Parathyroid adenoma (tissue), 2 donors: ENCODE results near the gene FRRS1L.

Experiments used
- H2AFZ ChIP-seq: fragments of 300-600 bp; sonication (generic); one replicate; pipeline ENCODE4 v1.7.0; 2017; ENCODE audit warnings: antibody characterized with exemption, mild to moderate bottlenecking
- H3K27ac ChIP-seq: fragments of 300-600 bp; sonication (generic); one replicate; pipeline ENCODE4 v1.7.0; 2017
- H3K27me3 ChIP-seq: fragments of 300-600 bp; sonication (generic); one replicate; pipeline ENCODE4 v1.7.0; 2017; ENCODE audit warnings: low read length; ENCODE audit not compliant: control insufficient read depth, insufficient read depth
- H3K36me3 ChIP-seq: fragments of 300-600 bp; sonication (generic); one replicate; pipeline ENCODE4 v1.7.0; 2017; ENCODE audit warnings: low read length; ENCODE audit not compliant: control insufficient read depth, insufficient read depth
- H3K4me1 ChIP-seq: fragments of 300-600 bp; sonication (generic); one replicate; pipeline ENCODE4 v1.7.0; 2017; ENCODE audit warnings: control low read depth
- H3K4me2 ChIP-seq: fragments of 300-600 bp; sonication (generic); one replicate; pipeline ENCODE4 v1.7.0; 2017; ENCODE audit warnings: low read length
- H3K4me3 ChIP-seq: fragments of 300-600 bp; sonication (generic); one replicate; pipeline ENCODE4 v1.7.0; 2017; ENCODE audit warnings: low read depth, low read length
- H3K79me2 ChIP-seq: fragments of 300-600 bp; sonication (generic); one replicate; pipeline ENCODE4 v1.7.0; 2017; ENCODE audit warnings: control low read depth
- H3K9ac ChIP-seq: fragments of 300-600 bp; sonication (generic); one replicate; pipeline ENCODE4 v1.7.0; 2017; ENCODE audit warnings: mild to moderate bottlenecking
- H3K9me3 ChIP-seq: fragments of 300-600 bp; sonication (generic); one replicate; pipeline ENCODE4 v1.7.0; 2017; ENCODE audit warnings: low read length; ENCODE audit not compliant: control insufficient read depth
- CTCF ChIP-seq: fragments of 300-600 bp; sonication (generic); IDR thresholded peaks from one replicate; pipeline ENCODE4 v1.7.0; 2017; ENCODE audit warnings: antibody characterized with exemption, mild to moderate bottlenecking
- donor health status: primary hyperparathyroidism.

Gene FRRS1L

DNA sequence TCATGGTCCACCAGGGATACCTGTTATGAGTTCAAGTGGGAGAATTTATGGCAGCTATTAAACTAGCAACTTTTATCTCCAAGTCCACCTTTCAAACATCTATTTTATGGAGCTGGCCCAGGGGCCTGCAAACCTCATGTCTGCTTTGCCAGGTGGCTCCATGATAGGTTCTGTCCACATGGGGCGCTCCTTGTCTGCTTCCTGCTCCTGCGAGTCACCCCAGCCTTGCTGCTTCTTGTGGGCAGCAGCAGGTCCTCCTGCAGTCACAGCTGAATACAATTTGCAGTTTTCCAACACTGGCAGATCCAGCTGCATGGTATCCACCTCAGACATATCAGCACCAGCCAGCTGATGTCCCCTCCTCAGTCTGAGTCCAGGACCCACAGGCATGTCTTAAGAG is 39.6 kb upstream of the FRRS1L start:
- TF ChIP-seq CTCF: no peak
- H3K27me3 ChIP-seq: no peaks in the 10 kb centered on the region
- no peak overlapping the region for H3K9ac ChIP-seq
- H3K4me1 ChIP-seq: no peaks in the 10 kb centered on the region
- no peak overlapping the region for H3K4me2 ChIP-seq
- H3K79me2 ChIP-seq: no peaks in the 10 kb centered on the region
- H3K27ac ChIP-seq: no peak overlapping the region
- no peaks in the 10 kb centered on the region for H3K36me3 ChIP-seq
- no peaks in the 10 kb centered on the region for H3K9me3 ChIP-seq
- no peak overlapping the region for H3K4me3 ChIP-seq
- H2AFZ ChIP-seq: no peak overlapping the region

- no peaks in the 10 kb centered on the region for H3K79me2 ChIP-seq
- no peak overlapping the region for H3K4me2 ChIP-seq
- no peaks in the 10 kb centered on the region for H3K4me1 ChIP-seq
- no peak for TF ChIP-seq CTCF
- H3K4me3 ChIP-seq: no peak overlapping the region
- H2AFZ ChIP-seq: no peak overlapping the region
- H3K9ac ChIP-seq: no peak overlapping the region
- H3K36me3 ChIP-seq: no peaks in the 10 kb centered on the region
- no peaks in the 10 kb centered on the region for H3K27me3 ChIP-seq
- no peak overlapping the region for H3K27ac ChIP-seq
- no peaks in the 10 kb centered on the region for H3K9me3 ChIP-seq
Measured at GRCh38 chr9:109205526-109205925, 38.5 kb upstream of the FRRS1L start.

DNA sequence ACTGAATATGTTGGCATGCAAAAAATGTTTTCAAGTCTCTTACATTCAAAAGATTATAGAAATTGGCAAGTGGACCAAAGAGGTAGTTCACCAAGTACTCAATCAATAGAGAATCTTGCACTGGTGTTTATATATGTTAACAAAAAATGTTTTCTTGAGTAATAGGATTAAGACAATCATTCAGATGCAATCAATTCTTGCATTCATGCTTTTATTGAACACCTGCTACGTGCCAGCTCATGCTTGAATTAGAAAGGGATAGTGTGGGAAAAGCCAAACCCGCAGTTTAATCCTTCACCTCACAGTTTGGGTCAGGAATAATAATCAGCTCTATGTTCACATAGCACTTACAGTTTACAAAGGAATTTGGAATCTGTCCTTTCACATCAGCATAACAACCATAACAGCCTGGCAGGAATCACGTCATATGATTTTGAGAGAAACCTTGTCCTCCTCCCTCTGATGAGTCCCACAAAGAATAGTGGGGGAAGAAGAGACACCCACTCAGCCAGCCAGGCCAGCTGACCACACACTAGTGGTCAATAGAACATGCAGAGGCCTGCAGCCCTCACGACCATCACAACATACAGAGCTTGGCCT is 36.8 kb upstream of the FRRS1L start:
- Histone ChIP-seq H3K4me2 (no peak overlapping the region), H3K4me3 (no peak overlapping the region), H3K27ac (no peak overlapping the region), H3K4me1 (no peaks in the 10 kb centered on the region), H3K9me3 (no peaks in the 10 kb centered on the region), H2AFZ (no peak overlapping the region), H3K79me2 (no peaks in the 10 kb centered on the region), H3K27me3 (no peaks in the 10 kb centered on the region), H3K9ac (no peak overlapping the region), H3K36me3 (no peaks in the 10 kb centered on the region)
- no peak for TF ChIP-seq CTCF

- Histone ChIP-seq H3K9me3 (no peaks in the 10 kb centered on the region), H3K4me1 (no peaks in the 10 kb centered on the region), H2AFZ (no peak overlapping the region), H3K4me2 (no peak overlapping the region), H3K27me3 (no peaks in the 10 kb centered on the region), H3K27ac (no peak overlapping the region), H3K79me2 (no peaks in the 10 kb centered on the region), H3K4me3 (no peak overlapping the region), H3K36me3 (no peaks in the 10 kb centered on the region), H3K9ac (no peak overlapping the region)
- TF ChIP-seq CTCF: no peak
Measured at GRCh38 chr9:109199676-109200075, 32.6 kb upstream of the FRRS1L start.

GRCh38 chr9:109198736-109199382 is 31.8 kb upstream of the FRRS1L start:
- Histone ChIP-seq H3K79me2 (no peaks in the 10 kb centered on the region), H3K9ac (no peak overlapping the region), H3K4me3 (no peak overlapping the region), H3K27me3 (no peaks in the 10 kb centered on the region), H3K36me3 (no peaks in the 10 kb centered on the region), H3K4me2 (no peak overlapping the region), H2AFZ (no peak overlapping the region), H3K9me3 (no peaks in the 10 kb centered on the region), H3K27ac (no peak overlapping the region), H3K4me1 (no peaks in the 10 kb centered on the region)
- no peak for TF ChIP-seq CTCF
